ENCODE data around the gene BDKRB2. TPM values are rescaled to one million over a fixed set of nuclear protein-coding genes. Genes with fewer than 3 reads are reported as not detected.

BDKRB2 gene
- total RNA-seq, 1 experiment from 2014 or later = 0.21 TPM

DNA sequence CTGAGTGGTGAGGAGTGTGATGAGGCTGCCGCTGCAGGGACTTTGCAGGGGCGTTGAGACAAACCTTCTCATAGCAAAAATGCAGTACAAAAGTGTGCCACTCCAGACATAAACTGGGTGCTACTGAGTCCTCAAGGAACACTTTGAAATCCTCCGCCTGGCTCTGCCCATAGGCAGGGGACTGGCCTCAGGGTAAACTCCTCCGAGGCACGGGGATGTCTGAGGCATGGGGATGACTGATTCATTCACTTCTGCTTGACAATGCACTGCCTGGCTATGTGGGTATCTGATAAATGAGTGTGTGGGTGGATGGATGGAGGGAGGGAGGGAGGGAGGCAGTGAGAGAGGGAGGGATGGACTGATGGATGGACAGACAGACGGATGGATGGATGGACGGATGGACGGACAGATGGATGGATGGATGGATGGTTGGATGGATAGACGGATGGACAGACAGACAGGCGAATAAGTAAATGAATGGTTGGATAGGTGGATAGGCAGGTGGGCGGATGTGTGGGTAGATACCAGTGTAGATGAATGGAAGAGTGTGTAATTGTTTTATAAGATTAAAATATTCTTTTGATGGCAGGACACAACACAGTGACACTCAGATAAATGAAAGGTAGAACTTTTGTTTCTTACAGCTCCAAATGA lies 2.1 kb upstream of the BDKRB2 start:
- no peaks in the 10 kb centered on the region for H3K36me3 ChIP-seq (ENCODE audit: insufficient read depth, low read length, poor library complexity, severe bottlenecking)
- H3K4me3 ChIP-seq (ENCODE audit: low read depth, low read length, poor library complexity, severe bottlenecking) = no peak overlapping the region
- H3K27ac ChIP-seq (ENCODE audit: low read depth, low read length, poor library complexity, severe bottlenecking) = no peak overlapping the region
- no peak for TF ChIP-seq EZH2 (IDR thresholded peaks at IDR 0.05; ENCODE audit: borderline replicate concordance, low read depth, low read length, poor library complexity, severe bottlenecking)
- TF ChIP-seq, protein P1, sequence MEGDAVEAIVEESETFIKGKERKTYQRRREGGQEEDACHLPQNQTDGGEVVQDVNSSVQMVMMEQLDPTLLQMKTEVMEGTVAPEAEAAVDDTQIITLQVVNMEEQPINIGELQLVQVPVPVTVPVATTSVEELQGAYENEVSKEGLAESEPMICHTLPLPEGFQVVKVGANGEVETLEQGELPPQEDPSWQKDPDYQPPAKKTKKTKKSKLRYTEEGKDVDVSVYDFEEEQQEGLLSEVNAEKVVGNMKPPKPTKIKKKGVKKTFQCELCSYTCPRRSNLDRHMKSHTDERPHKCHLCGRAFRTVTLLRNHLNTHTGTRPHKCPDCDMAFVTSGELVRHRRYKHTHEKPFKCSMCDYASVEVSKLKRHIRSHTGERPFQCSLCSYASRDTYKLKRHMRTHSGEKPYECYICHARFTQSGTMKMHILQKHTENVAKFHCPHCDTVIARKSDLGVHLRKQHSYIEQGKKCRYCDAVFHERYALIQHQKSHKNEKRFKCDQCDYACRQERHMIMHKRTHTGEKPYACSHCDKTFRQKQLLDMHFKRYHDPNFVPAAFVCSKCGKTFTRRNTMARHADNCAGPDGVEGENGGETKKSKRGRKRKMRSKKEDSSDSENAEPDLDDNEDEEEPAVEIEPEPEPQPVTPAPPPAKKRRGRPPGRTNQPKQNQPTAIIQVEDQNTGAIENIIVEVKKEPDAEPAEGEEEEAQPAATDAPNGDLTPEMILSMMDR (conservative IDR thresholded peaks at IDR 0.05; ENCODE audit: low read depth, low read length) = no peak
- no peak for DNase-seq (ENCODE audit: low spot score)
- intact Hi-C loops (cut with micrococcal nuclease; ENCODE audit: unreplicated experiment) = no loop called here
- POLR2A ChIA-PET (ENCODE audit: low non-redundant PET) = no interaction called here
- H3K4me1 ChIP-seq (ENCODE audit: insufficient read depth, low read length, poor library complexity, severe bottlenecking) = peaks cover 10% of the 10 kb centered on the region
- H3K27me3 ChIP-seq (replicated peaks; ENCODE audit: insufficient read depth, low read depth, low read length, poor library complexity) = no peaks in the 10 kb centered on the region
- CTCF ChIA-PET = no interaction called here
- no TSS peak for BruUV-seq (replicated peaks)
- H3K9me3 ChIP-seq (ENCODE audit: low read depth, low read length, poor library complexity, severe bottlenecking) = no peaks in the 10 kb centered on the region

DNA sequence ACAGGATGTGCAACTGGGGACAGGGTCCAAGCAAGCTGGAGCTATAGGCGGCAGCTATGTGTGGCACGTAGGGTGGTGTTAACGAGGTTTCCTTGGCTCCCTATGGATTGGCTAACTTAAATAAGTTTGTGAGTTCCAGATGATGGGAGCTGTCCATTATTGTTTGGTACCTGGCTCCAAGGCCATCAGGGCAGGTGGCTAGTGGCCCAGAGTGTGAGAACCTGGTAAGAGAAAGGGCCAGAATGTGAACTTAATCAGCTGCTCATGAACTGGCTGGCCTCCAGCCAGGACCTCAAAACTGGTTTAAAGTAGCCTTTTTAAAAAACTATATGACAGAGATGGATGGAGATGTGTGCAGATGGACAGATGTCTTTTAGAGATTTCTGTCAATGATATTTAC lies 1.5 kb upstream of the BDKRB2 start:
- Histone ChIP-seq H3K27ac (ENCODE audit: low read depth, low read length, poor library complexity, severe bottlenecking) (no peak overlapping the region), H3K4me1 (ENCODE audit: insufficient read depth, low read length, poor library complexity, severe bottlenecking) (peaks cover 10% of the 10 kb centered on the region), H3K4me3 (ENCODE audit: low read depth, low read length, poor library complexity, severe bottlenecking) (no peak overlapping the region), H3K36me3 (ENCODE audit: insufficient read depth, low read length, poor library complexity, severe bottlenecking) (no peaks in the 10 kb centered on the region), H3K9me3 (ENCODE audit: low read depth, low read length, poor library complexity, severe bottlenecking) (no peaks in the 10 kb centered on the region), H3K27me3 (replicated peaks; ENCODE audit: insufficient read depth, low read depth, low read length, poor library complexity) (no peaks in the 10 kb centered on the region)
- no TSS peak for BruUV-seq (replicated peaks)
- ChIA-PET POLR2A (ENCODE audit: low non-redundant PET) (no interaction called here), CTCF (no interaction called here)
- no peak for TF ChIP-seq EZH2 (IDR thresholded peaks at IDR 0.05; ENCODE audit: borderline replicate concordance, low read depth, low read length, poor library complexity, severe bottlenecking)
- TF ChIP-seq, protein P1 (conservative IDR thresholded peaks at IDR 0.05; ENCODE audit: low read depth, low read length) = no peak
- intact Hi-C loops (cut with micrococcal nuclease; ENCODE audit: unreplicated experiment) = no loop called here
- no peak for DNase-seq (ENCODE audit: low spot score)

DNA sequence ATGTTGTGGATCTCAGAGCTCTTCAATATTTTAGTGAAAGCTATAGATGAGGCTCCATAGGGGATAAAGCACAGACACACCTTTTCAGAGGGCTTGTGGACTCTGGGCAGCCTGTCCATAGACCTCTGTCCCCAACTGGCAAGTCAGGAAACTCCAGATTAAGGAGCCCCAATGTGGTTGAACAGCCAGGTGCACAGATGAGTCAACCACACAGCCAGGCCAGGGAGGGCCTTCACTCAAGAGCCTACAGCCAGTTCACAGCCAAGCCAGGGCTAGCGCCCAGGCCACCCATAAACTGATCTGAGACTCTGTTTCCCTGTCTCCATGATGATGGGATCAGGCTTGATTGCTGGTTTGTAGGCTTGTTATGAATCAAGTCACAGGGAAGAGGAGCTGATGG lies 1.0 kb upstream of the BDKRB2 start:
- POLR2A ChIA-PET (ENCODE audit: low non-redundant PET) = no interaction called here
- H3K27ac ChIP-seq (ENCODE audit: low read depth, low read length, poor library complexity, severe bottlenecking) = no peak overlapping the region

More for the DNA sequence above, 1.0 kb upstream of the BDKRB2 start:
- H3K4me1 ChIP-seq (ENCODE audit: insufficient read depth, low read length, poor library complexity, severe bottlenecking) = peaks cover 10% of the 10 kb centered on the region
- BruUV-seq (replicated peaks) = no TSS peak
- no peak overlapping the region for H3K4me3 ChIP-seq (ENCODE audit: low read depth, low read length, poor library complexity, severe bottlenecking)
- CTCF ChIA-PET = no interaction called here
- DNase-seq (ENCODE audit: low spot score) = no peak
- H3K27me3 ChIP-seq (replicated peaks; ENCODE audit: insufficient read depth, low read depth, low read length, poor library complexity) = no peaks in the 10 kb centered on the region
- H3K9me3 ChIP-seq (ENCODE audit: low read depth, low read length, poor library complexity, severe bottlenecking) = no peaks in the 10 kb centered on the region
- no peaks in the 10 kb centered on the region for H3K36me3 ChIP-seq (ENCODE audit: insufficient read depth, low read length, poor library complexity, severe bottlenecking)
- intact Hi-C loops (cut with micrococcal nuclease; ENCODE audit: unreplicated experiment) = no loop called here
- TF ChIP-seq, protein P1 (conservative IDR thresholded peaks at IDR 0.05; ENCODE audit: low read depth, low read length) = no peak
- TF ChIP-seq EZH2 (IDR thresholded peaks at IDR 0.05; ENCODE audit: borderline replicate concordance, low read depth, low read length, poor library complexity, severe bottlenecking) = no peak

All from A673 (cell line).